OCI-LY1 (cell line): ENCODE measurements around the gene OR2T6.

ENCODE experiments used
- H2AFZ ChIP-seq: fragments of 200-600 bp; sonication (generic), shearing (Covaris generic); 2 replicates; pipeline ENCODE4 v1.6.0; 2014; ENCODE audit warnings: antibody characterized with exemption, mild to moderate bottlenecking, low read length
- H3F3A ChIP-seq: fragments of 200-600 bp; sonication (generic), shearing (Covaris generic); 2 replicates; pipeline ENCODE4 v1.6.0; 2014; ENCODE audit warnings: mild to moderate bottlenecking, antibody characterized with exemption, low read length, moderate library complexity; ENCODE audit not compliant: insufficient read depth
- H3K27ac ChIP-seq: fragments of 200-600 bp; sonication (generic); 2 replicates; pipeline ENCODE4 v1.5.1; 2014; ENCODE audit warnings: low read length, mixed run types, mild to moderate bottlenecking, low read depth; ENCODE audit not compliant: poor library complexity, severe bottlenecking
- H3K27me3 ChIP-seq: fragments of 200-600 bp; sonication (generic); 2 replicates; pipeline ENCODE4 v1.6.0; 2014; ENCODE audit warnings: antibody characterized with exemption, mild to moderate bottlenecking, low read length, moderate library complexity; ENCODE audit not compliant: insufficient read depth
- H3K36me3 ChIP-seq: fragments of 200-600 bp; sonication (generic); 2 replicates; pipeline ENCODE4 v1.6.1; 2014; ENCODE audit warnings: mild to moderate bottlenecking, antibody characterized with exemption, low read length, moderate library complexity, mixed read lengths; ENCODE audit not compliant: insufficient read depth
- H3K4me1 ChIP-seq: fragments of 200-600 bp; sonication (generic); 2 replicates; pipeline ENCODE4 v1.5.1; 2014; ENCODE audit warnings: mild to moderate bottlenecking, low read length, moderate library complexity; ENCODE audit not compliant: insufficient read depth, severe bottlenecking
- H3K4me2 ChIP-seq: fragments of 200-600 bp; sonication (generic), shearing (Covaris generic); 2 replicates; pipeline ENCODE4 v1.6.1; 2014; ENCODE audit warnings: low read length
- H3K4me3 ChIP-seq: fragments of 200-600 bp; sonication (generic); 2 replicates; pipeline ENCODE4 v1.5.1; 2014; ENCODE audit warnings: low read length, low read depth, mild to moderate bottlenecking, mixed read lengths; ENCODE audit not compliant: poor library complexity, severe bottlenecking
- H3K79me2 ChIP-seq: fragments of 200-600 bp; shearing (Covaris generic); 2 replicates; pipeline ENCODE4 v1.6.1; 2016; ENCODE audit warnings: mixed run types, low read length, mixed read lengths; ENCODE audit not compliant: insufficient read depth
- H3K9ac ChIP-seq: fragments of 200-600 bp; sonication (generic), shearing (Covaris generic); 2 replicates; pipeline ENCODE4 v1.6.1; 2014; ENCODE audit warnings: mild to moderate bottlenecking, low read length, mixed read lengths
- H3K9me2 ChIP-seq: fragments of 200-600 bp; sonication (generic), shearing (Covaris generic); 2 replicates; pipeline ENCODE4 v1.6.1; 2014; ENCODE audit warnings: low read depth, mild to moderate bottlenecking, low read length, mixed read lengths
- H3K9me3 ChIP-seq: fragments of 200-600 bp; shearing (Covaris generic); 2 replicates; pipeline ENCODE4 v1.6.1; 2014; ENCODE audit warnings: low read length, mixed read lengths
- H4K20me1 ChIP-seq: fragments of 200-600 bp; sonication (generic), shearing (Covaris generic); 2 replicates; pipeline ENCODE4 v1.6.0; 2016; ENCODE audit warnings: mild to moderate bottlenecking, low read length; ENCODE audit not compliant: insufficient read depth
- CTCF ChIP-seq: fragments of 200-600 bp; sonication (generic), shearing (Covaris generic); IDR thresholded peaks from 2 replicates; pipeline ENCODE4 v1.5.1; 2017; ENCODE audit warnings: mild to moderate bottlenecking, antibody characterized with exemption, low read length, moderate library complexity, mixed read lengths
- EZH2 ChIP-seq: fragments of 200-600 bp; sonication (generic), shearing (Covaris generic); IDR thresholded peaks from 2 replicates; pipeline ENCODE4 v1.8.0; 2017; ENCODE audit warnings: borderline replicate concordance, mixed run types, mild to moderate bottlenecking, antibody characterized with exemption, low read length, moderate library complexity, mixed read lengths

OR2T6 gene

GRCh38 chr1:248359415-248359814, 16.1 kb upstream of the OR2T6 start:
- no peaks in the 10 kb centered on the region for H3K9me3 ChIP-seq
- no peak overlapping the region for H3K9ac ChIP-seq

GRCh38 chr1:248361121-248361715, 14.3 kb upstream of the OR2T6 start, which contains the start of gene OR2T4:
Gene OR2T4, plus strand, starts transcription at chr1:248361665. Its CDS starts 0 bp downstream, at chr1:248361665.
- no peaks in the 10 kb centered on the region for H3F3A ChIP-seq
- H3K4me3 ChIP-seq = no peak within 1 kb of the TSS
- H2AFZ ChIP-seq = no peak within 1 kb of the TSS; the same call in 1 of the 2 replicates
- H4K20me1 ChIP-seq = no peaks in the 10 kb centered on the region
- no peaks in the 10 kb centered on the region for H3K9me3 ChIP-seq
- H3K9ac ChIP-seq = no peak within 1 kb of the TSS
- no peaks in the 10 kb centered on the region for H3K9me2 ChIP-seq
- no peaks in the 10 kb centered on the region for H3K4me1 ChIP-seq
- H3K27me3 ChIP-seq = no peaks in the 10 kb centered on the region
- H3K79me2 ChIP-seq = no peaks in the 10 kb centered on the region
- no peaks in the 10 kb centered on the region for H3K36me3 ChIP-seq
- H3K27ac ChIP-seq = no peak within 1 kb of the TSS
- TF ChIP-seq CTCF = no peak
- no peak for TF ChIP-seq EZH2
- no peak within 1 kb of the TSS for H3K4me2 ChIP-seq

More at GRCh38 chr1:248359415-248359814, 16.1 kb upstream of the OR2T6 start:
- Histone ChIP-seq H4K20me1 (no peaks in the 10 kb centered on the region), H3K27ac (no peak overlapping the region), H3K4me2 (no peak overlapping the region), H3K27me3 (no peaks in the 10 kb centered on the region), H3K4me3 (no peak overlapping the region), H3K4me1 (no peaks in the 10 kb centered on the region), H3F3A (no peaks in the 10 kb centered on the region), H3K36me3 (no peaks in the 10 kb centered on the region), H3K79me2 (no peaks in the 10 kb centered on the region), H3K9me2 (no peaks in the 10 kb centered on the region), H2AFZ (no peak overlapping the region)
- TF ChIP-seq EZH2 = no peak
- no peak for TF ChIP-seq CTCF

GRCh38 chr1:248366609-248367008, 8.9 kb upstream of the OR2T6 start:
- Histone ChIP-seq H3K9me2 (no peaks in the 10 kb centered on the region), H3K79me2 (no peaks in the 10 kb centered on the region), H2AFZ (no peak overlapping the region), H3K9me3 (no peaks in the 10 kb centered on the region), H3K27me3 (no peaks in the 10 kb centered on the region), H3K27ac (no peak overlapping the region), H3F3A (no peaks in the 10 kb centered on the region), H3K9ac (no peak overlapping the region), H3K36me3 (no peaks in the 10 kb centered on the region), H3K4me3 (no peak overlapping the region), H4K20me1 (no peaks in the 10 kb centered on the region), H3K4me1 (no peaks in the 10 kb centered on the region), H3K4me2 (no peak overlapping the region)
- TF ChIP-seq CTCF (no peak), EZH2 (no peak)
